Measurements from ENCODE around the gene TASP1. TPM values are rescaled to one million over a fixed set of nuclear protein-coding genes. Genes with fewer than 3 reads are reported as not detected.

The TASP1 gene
- total RNA-seq, 1 donor from 2014 or later, result 14.9 TPM

DNA sequence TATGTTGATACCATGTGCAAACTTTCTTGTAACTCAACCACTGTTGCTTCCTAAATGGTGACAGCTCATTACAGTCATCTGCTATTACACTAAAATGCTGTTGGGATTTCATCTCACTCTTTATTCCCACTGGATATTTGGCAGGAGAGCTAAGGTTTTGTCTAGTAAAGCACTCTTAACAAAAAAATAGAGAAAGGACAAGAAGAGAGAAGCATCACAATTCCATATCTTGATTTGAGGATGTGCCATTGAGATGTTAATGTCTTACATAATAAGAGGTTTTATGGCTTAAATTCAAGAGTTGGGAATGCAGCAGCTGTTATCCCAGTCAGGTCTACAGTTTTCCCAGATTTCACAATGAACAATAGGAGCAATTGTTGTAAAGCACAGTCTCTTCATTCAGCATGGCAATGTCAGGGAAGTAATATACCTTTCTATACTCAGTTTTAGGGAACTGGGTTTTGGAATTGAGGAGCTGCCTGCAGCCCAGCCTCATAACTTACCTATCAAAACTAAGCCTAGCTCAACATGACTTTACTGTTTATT, 282.7 kb downstream of the TASP1 start:
- DNase-seq, result no peak
- intact Hi-C loops (cut with micrococcal nuclease), result no loop called here
- H3K9me3 Mint-ChIP-seq, result peaks cover 4% of the 10 kb centered on the region
- no peaks in the 10 kb centered on the region for H3K36me3 Mint-ChIP-seq (ENCODE audit: low read depth)
- no peaks in the 10 kb centered on the region for H3K4me1 Mint-ChIP-seq
- H3K27me3 Mint-ChIP-seq, result peaks cover 3% of the 10 kb centered on the region
- H3K4me3 Mint-ChIP-seq, result no peak overlapping the region
- H3K27ac Mint-ChIP-seq, result no peak overlapping the region

DNA sequence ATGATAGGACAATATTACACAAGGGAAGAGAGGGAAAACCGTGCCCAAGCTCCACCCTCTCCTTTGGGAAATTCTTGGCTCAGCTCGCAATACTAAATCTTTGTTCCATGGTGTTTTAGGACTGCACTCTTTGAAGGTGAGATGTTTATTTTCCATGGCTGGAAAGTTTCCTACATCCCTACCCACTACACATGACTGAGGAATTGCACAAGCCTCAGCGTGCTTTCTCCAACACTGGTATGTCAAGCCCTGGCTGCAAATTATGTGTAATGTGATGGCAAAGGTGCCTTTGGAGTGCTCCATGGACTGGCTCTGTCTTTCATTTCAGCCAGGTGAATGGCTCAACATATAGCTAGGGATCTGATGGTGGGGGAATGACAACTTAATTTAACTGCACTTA, 283.3 kb downstream of the TASP1 start:
- no peak overlapping the region for H3K4me3 Mint-ChIP-seq
- H3K27me3 Mint-ChIP-seq, result peaks cover 3% of the 10 kb centered on the region
- no peak overlapping the region for H3K27ac Mint-ChIP-seq
- no peaks in the 10 kb centered on the region for H3K36me3 Mint-ChIP-seq (ENCODE audit: low read depth)
- no peak for DNase-seq
- peaks cover 4% of the 10 kb centered on the region for H3K9me3 Mint-ChIP-seq
- intact Hi-C loops (cut with micrococcal nuclease), result no loop called here
- H3K4me1 Mint-ChIP-seq, result no peaks in the 10 kb centered on the region

DNA sequence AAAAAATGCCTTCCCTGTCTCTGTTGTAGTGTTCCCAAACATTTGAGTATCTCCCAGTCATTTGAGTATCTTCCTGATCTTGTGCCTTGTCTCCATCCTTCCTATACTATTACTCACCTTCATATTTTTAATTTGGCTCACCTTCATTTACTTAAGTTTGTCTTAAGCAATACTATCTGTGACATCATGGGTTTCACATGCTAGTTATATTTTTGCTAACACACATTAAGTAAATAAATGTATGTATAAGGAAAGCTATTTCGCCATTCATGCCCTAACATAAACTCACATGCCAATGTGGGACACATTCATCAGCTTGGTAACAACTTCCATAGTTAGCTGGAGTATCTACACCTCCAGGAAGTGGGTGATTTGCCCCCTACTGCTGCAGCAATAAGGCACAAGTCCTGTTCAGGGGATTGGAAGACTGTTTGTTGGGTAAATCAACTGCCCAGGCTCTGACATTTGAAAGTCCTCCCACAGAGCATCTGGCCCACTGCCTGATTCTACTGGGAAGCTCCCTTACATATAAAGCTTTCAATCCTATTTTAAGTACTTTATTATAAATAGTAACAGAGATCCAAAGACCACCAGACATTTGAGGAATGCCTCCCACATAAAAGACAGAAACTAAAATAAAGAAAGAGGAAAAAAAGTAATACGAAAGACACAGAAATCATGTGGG, 285.3 kb downstream of the TASP1 start:
- Mint-ChIP-seq H3K36me3 (ENCODE audit: low read depth) (no peaks in the 10 kb centered on the region), H3K4me3 (no peak overlapping the region), H3K9me3 (peaks cover 4% of the 10 kb centered on the region), H3K27me3 (peaks cover 3% of the 10 kb centered on the region), H3K27ac (no peak overlapping the region), H3K4me1 (no peaks in the 10 kb centered on the region)
- intact Hi-C loops (cut with micrococcal nuclease), result no loop called here
- DNase-seq, result no peak

DNA sequence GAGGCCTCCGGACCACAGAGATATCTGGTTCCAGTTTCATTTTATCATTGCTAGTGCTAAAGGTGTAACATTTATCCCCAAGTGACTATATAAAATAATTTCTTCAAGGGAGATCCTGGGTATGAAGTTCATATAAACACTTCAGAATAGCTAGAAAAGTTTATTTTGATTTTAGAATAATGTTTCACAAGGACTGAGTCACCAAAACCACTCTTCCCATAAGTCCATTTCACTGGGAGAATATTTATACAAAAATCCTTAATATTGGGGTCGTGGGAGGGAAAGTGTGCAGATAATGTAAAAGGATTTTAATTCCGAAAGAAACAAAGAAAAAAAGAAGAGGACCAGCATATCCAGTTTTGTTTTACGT, 289.5 kb downstream of the TASP1 start:
- intact Hi-C loops (cut with micrococcal nuclease), result no loop called here
- Mint-ChIP-seq H3K9me3 (no peaks in the 10 kb centered on the region), H3K4me1 (no peaks in the 10 kb centered on the region), H3K4me3 (no peak overlapping the region), H3K27me3 (no peaks in the 10 kb centered on the region), H3K36me3 (ENCODE audit: low read depth) (no peaks in the 10 kb centered on the region), H3K27ac (no peak overlapping the region)
- DNase-seq, result no peak

DNA sequence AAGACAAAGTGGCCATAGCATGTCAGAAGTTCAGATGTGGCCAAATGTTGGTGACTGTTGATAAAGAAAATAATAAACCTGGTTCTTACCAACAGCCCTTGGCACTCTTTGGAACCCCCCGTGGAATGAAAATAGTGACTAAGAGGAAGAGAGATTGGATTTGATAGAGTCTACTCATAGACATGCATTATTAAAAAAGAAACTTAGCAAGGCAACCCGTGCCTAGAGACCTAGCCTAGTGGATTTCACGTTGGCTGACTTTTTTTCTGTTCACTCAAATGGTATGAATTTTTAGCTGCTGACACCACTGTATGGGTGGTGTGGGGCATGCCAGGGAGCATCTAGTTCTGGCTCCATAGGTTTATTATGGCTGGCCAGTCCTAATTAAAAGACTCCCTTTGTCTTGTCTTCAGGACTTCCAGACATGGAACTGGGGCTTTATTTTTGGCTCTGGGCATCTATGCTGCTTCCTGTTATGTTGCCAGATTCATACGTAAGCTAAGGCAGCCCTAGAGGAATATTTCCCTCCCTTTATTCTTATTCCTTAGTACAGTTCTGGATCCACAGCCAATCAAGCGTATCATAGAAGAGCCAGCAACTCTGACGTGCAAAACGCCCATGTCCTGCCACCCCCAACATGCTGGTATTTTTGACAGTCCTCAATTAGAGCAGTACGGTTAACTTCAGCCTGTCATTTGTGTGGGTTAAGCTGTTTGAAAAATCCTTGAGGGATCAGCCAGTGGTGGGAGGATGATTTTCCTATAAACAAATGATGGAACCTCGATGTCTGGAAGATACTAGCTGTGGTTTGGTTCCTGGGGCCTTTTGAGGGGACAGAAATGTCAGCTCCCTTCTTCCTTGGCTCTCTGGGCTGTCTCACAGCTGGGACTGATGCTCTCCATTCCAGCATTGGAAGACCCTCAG, 290.2 kb downstream of the TASP1 start:
- intact Hi-C loops (cut with micrococcal nuclease), result no loop called here
- DNase-seq, result no peak
- no peaks in the 10 kb centered on the region for H3K9me3 Mint-ChIP-seq
- no peak overlapping the region for H3K4me3 Mint-ChIP-seq
- H3K27ac Mint-ChIP-seq, result no peak overlapping the region
- no peaks in the 10 kb centered on the region for H3K27me3 Mint-ChIP-seq
- H3K4me1 Mint-ChIP-seq, result no peaks in the 10 kb centered on the region
- H3K36me3 Mint-ChIP-seq (ENCODE audit: low read depth), result no peaks in the 10 kb centered on the region

DNA sequence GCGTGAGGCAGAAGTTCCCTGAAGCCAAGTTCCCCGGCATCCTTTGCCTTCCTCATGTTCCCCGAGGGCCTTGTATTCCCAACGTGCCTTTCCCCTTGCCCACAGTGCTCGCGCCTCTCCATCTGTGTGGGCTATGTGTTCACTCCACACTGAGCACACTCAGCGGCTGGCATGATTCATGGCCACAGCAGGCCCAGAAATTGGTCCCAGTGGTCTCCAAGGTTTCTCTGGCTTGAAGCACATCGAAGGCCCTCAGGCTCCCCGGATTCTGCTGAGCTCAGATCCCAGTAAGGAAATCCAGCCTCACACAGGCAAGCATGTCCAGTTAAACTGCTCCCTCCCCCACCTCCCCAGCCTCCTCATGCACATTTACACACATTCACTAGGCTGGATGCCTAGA, 294.1 kb downstream of the TASP1 start:
- no peak overlapping the region for H3K27ac Mint-ChIP-seq
- intact Hi-C loops (cut with micrococcal nuclease), result no loop called here

DNA sequence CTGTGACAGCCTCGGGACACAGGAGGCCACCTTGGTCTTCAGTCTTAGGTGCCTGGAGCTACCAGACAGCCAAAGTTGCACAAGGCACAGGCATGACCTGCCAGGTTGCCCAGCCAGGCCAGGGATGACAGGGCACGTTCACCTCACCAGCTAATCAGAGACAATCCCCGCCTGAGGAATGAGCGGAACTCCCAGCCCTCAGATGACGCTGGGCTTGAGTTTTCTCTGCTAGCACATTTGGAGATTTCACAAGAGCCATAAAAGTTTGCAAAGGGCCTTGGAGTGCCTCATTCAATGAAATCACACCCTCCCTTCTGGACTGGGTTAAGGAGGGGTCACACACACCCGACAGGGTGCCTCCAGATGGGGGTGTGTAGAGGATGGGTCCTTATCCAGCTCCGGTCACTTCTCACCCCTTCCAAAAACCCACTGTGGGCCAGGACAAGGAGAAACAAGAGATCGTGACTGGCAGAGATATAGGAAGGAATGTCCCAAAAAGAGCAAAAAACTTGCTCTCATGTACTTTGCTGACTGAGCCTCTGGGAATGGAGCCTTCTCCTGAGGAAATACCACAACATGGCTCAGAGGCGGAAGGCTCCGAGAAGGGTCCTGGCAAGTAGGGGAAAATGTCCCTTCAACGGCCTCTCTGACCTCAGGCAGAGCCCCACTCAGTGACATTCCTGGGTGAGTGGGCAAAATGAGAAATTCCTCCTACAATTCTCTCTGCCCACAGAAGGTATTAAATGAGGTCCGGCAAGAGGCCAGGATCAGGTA, 296.1 kb downstream of the TASP1 start:
- no peak overlapping the region for H3K27ac Mint-ChIP-seq
- peaks cover 11% of the 10 kb centered on the region for H3K4me1 Mint-ChIP-seq
- peaks cover 9% of the 10 kb centered on the region for H3K9me3 Mint-ChIP-seq
- H3K27me3 Mint-ChIP-seq, result no peaks in the 10 kb centered on the region
- DNase-seq, result no peak
- H3K4me3 Mint-ChIP-seq, result no peak overlapping the region
- no peaks in the 10 kb centered on the region for H3K36me3 Mint-ChIP-seq (ENCODE audit: low read depth)
- intact Hi-C loops (cut with micrococcal nuclease), result no loop called here

More for the DNA sequence above, 294.1 kb downstream of the TASP1 start:
- H3K4me3 Mint-ChIP-seq, result no peak overlapping the region
- H3K9me3 Mint-ChIP-seq, result peaks cover 2% of the 10 kb centered on the region
- no peaks in the 10 kb centered on the region for H3K36me3 Mint-ChIP-seq (ENCODE audit: low read depth)
- no peak for DNase-seq
- no peaks in the 10 kb centered on the region for H3K27me3 Mint-ChIP-seq
- peaks cover 3% of the 10 kb centered on the region for H3K4me1 Mint-ChIP-seq

DNA sequence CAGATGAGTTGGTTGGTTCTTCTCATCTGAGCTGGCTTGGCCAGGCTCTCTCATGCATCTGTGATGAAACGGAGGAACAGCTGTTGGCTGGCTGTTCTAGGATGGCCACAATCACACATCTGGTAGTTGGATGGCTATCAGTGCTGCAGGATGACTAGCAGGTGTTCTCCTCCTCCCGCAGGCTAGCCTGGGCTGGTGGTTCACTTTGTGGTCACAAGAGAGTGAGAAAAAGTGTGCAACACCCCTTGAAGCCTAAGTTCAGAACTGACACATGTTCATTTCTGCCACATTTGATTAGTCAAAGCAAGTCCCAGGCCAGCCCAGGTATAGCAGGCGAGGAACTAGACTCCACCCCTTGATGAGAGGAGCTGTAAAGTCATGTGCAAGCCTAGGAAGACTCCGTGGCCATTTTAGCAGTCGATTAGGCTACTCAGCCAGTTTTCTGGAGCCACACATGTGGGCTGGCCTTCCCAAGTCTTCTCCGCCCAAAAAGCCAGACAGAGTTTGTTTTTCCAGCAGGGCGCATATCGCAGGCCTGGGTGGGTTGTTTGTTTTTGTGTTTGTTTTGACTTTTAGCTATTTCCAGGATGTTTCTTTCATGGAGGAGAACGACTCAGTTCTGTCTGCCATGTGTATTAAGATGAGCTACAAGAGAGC, 296.9 kb downstream of the TASP1 start:
- intact Hi-C loops (cut with micrococcal nuclease), result no loop called here
- peaks cover 10% of the 10 kb centered on the region for H3K9me3 Mint-ChIP-seq
- H3K4me1 Mint-ChIP-seq, result peaks cover 18% of the 10 kb centered on the region
- no peaks in the 10 kb centered on the region for H3K27me3 Mint-ChIP-seq
- H3K4me3 Mint-ChIP-seq, result no peak overlapping the region
- H3K27ac Mint-ChIP-seq, result no peak overlapping the region
- DNase-seq, result no peak
- H3K36me3 Mint-ChIP-seq (ENCODE audit: low read depth), result no peaks in the 10 kb centered on the region

DNA sequence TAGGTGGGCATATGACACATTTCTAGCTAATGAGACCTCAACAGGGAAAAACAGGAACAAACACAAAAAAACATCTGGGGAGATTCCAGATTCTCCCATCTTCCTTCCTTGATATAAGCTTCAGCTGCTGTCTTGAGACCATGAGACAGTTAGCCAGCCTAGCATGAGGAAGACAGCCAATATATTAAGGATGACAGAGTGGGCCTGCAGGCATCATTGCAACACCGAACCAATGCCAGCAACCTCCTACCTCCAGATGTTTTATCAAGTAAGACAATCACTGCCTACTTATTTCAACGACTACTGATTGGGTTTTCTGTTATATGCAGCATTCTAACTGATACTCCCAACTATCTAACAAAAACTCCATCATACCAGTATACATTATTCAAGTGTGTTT, 298.6 kb downstream of the TASP1 start:
- Mint-ChIP-seq H3K36me3 (ENCODE audit: low read depth) (no peaks in the 10 kb centered on the region), H3K4me1 (peaks cover 20% of the 10 kb centered on the region), H3K9me3 (peaks cover 10% of the 10 kb centered on the region), H3K27ac (no peak overlapping the region), H3K4me3 (no peak overlapping the region), H3K27me3 (no peaks in the 10 kb centered on the region)
- no peak for DNase-seq
- intact Hi-C loops (cut with micrococcal nuclease), result no loop called here

Other genes starting within 250 kb of the TASP1 start
- 32.8 and 34.5 TPM in 2 replicates for gene ESF1, start 146.0 kb upstream of the TASP1 start, total RNA-seq
- gene NDUFAF5, start 146.1 kb upstream of the TASP1 start, total RNA-seq, result 32.3 and 32.8 TPM in 2 replicates

All from activated CD4-positive, alpha-beta T cell treated with anti-CD3 and anti-CD28 coated beads, Interleukin-2, amount 10 ng/mL, durations not matched to agents 24 days and 14 days (primary cell).